Endothelial cell of umbilical vein (primary cell): Measurements from ENCODE around the gene HECW1. TPM values are rescaled to one million over a fixed set of nuclear protein-coding genes. Genes with fewer than 3 reads are reported as not detected.

Experiments used
- BruUV-seq: library from RNA; stranded (reverse); fragments of 400-500 nt; replicated peaks from 2 replicates; lab custom pipeline; 2021; lab: Mats Ljungman, UMichigan
- CTCF ChIA-PET: fragments of 300-600, 350-600 bp; sonication (Branson Sonifier 250); formaldehyde crosslinking; loops from one replicate; lab custom pipeline; 2021; ENCODE audit warnings: antibody characterized with exemption, inconsistent platforms; lab: Charles Lee
- POLR2A ChIA-PET: fragments of 300-600, 350-600 bp; sonication (Branson Sonifier 250); formaldehyde crosslinking; loops from one replicate; lab custom pipeline; 2021; ENCODE audit warnings: antibody characterized with exemption, inconsistent platforms; lab: Charles Lee
- DNase-seq: peaks from one replicate; pipeline ENCODE4 v3.0.0-alpha.2; 2011; ENCODE audit warnings: low read depth, low spot score
- FAIRE-seq: peaks from 2 replicates; lab custom pipeline; 2011; peaks lifted over from hg19 to GRCh38; lab: Jason Lieb, UNC
- H2AFZ ChIP-seq: 2 replicates; pipeline ENCODE4 v1.6.0; 2012; ENCODE audit warnings: low read depth, low read length, control low read depth, inconsistent platforms
- H3K27ac ChIP-seq: 2 replicates; pipeline ENCODE4 v1.5.1; 2011; ENCODE audit warnings: low read depth, mild to moderate bottlenecking, control low read depth, low read length, moderate library complexity; ENCODE audit not compliant: insufficient read depth
- H3K27me3 ChIP-seq, 2 experiments: 2 replicates each; pipeline versions ENCODE4 v1.6.0 to v1.6.1; 2011; ENCODE audit warnings: low read length in 2 of 2, mixed read lengths in 1 of 2; ENCODE audit not compliant: control insufficient read depth in 2 of 2, insufficient read depth in 2 of 2
- H3K36me3 ChIP-seq, 2 experiments: 2 replicates in 1 of 2; 3 replicates in 1 of 2; pipeline ENCODE4 v1.5.1; 2011; ENCODE audit warnings: low read length in 2 of 2, mild to moderate bottlenecking in 1 of 2, moderate library complexity in 1 of 2; ENCODE audit not compliant: control insufficient read depth in 2 of 2, insufficient read depth in 2 of 2; ENCODE audit errors: extremely low read depth in 1 of 2
- H3K4me1 ChIP-seq: 3 replicates; pipeline ENCODE4 v1.5.1; 2011; ENCODE audit warnings: mild to moderate bottlenecking, low read length; ENCODE audit not compliant: control insufficient read depth, insufficient read depth; ENCODE audit errors: extremely low read depth
- H3K4me2 ChIP-seq: 2 replicates; pipeline ENCODE4 v1.6.1; 2011; ENCODE audit warnings: low read length, control low read depth, mixed read lengths; ENCODE audit not compliant: insufficient read depth
- H3K4me3 ChIP-seq, 3 experiments: fragments of 200-600 bp in 1 of 3; sonication (generic), shearing (Covaris generic) in 1 of 3; replicated peaks in 1 of 3; 2 replicates each; pipeline ENCODE4 v1.5.1; 2011 to 2016; ENCODE audit warnings: control low read depth in 3 of 3, low read length in 3 of 3, mild to moderate bottlenecking in 2 of 3, inconsistent platforms in 1 of 3, low read depth in 1 of 3, moderate library complexity in 1 of 3; ENCODE audit not compliant: insufficient read depth in 1 of 3
- H3K79me2 ChIP-seq: 2 replicates; pipeline ENCODE4 v1.6.0; 2012; ENCODE audit warnings: low read length, inconsistent platforms; ENCODE audit not compliant: control insufficient read depth, insufficient read depth
- H3K9ac ChIP-seq: replicated peaks from 2 replicates; pipeline ENCODE3; 2011; ENCODE audit warnings: low read length, control low read depth; ENCODE audit not compliant: insufficient read depth; ENCODE audit errors: extremely low read depth
- H3K9me1 ChIP-seq: replicated peaks from 3 replicates; pipeline ENCODE4 v1.6.0; 2011; ENCODE audit warnings: mild to moderate bottlenecking, low read length; ENCODE audit not compliant: control insufficient read depth, insufficient read depth; ENCODE audit errors: extremely low read depth
- H3K9me3 ChIP-seq: replicated peaks from 2 replicates; pipeline ENCODE4 v1.5.1; 2012; ENCODE audit warnings: low read length, inconsistent platforms; ENCODE audit not compliant: control insufficient read depth, insufficient read depth
- H4K20me1 ChIP-seq: replicated peaks from 2 replicates; pipeline ENCODE3; 2011; ENCODE audit warnings: mild to moderate bottlenecking, low read length; ENCODE audit not compliant: control insufficient read depth, insufficient read depth; ENCODE audit errors: extremely low read depth
- EZH2 ChIP-seq: IDR thresholded peaks from 2 replicates; pipeline ENCODE4 v1.6.1; 2012; ENCODE audit warnings: borderline replicate concordance, low read depth, mild to moderate bottlenecking, moderate library complexity, low read length, inconsistent platforms; ENCODE audit not compliant: severe bottlenecking
- FOS ChIP-seq: IDR thresholded peaks from 2 replicates; pipeline ENCODE4 v1.6.1; 2011; ENCODE audit warnings: mild to moderate bottlenecking, low read length, moderate library complexity, borderline replicate concordance; ENCODE audit not compliant: insufficient read depth
- GATA2 ChIP-seq: IDR thresholded peaks from 2 replicates; pipeline ENCODE4 v1.7.0; 2011; ENCODE audit warnings: low read depth, mild to moderate bottlenecking, moderate library complexity, mixed read lengths, low read length; ENCODE audit not compliant: insufficient read length, insufficient read depth
- JUN ChIP-seq: IDR thresholded peaks from 2 replicates; pipeline ENCODE4 v1.6.1; 2011; ENCODE audit warnings: borderline replicate concordance, low read depth; ENCODE audit not compliant: insufficient read length, insufficient read depth
- MYC ChIP-seq: IDR thresholded peaks from one replicate; pipeline ENCODE4 v1.6.1; 2011; ENCODE audit warnings: mild to moderate bottlenecking, low read depth, low read length
- POLR2A ChIP-seq: IDR thresholded peaks from 2 replicates; pipeline ENCODE4 v1.6.1; 2012; ENCODE audit warnings: low read depth, mild to moderate bottlenecking, control low read depth, low read length
- POLR2AphosphoS5 ChIP-seq: IDR thresholded peaks from 2 replicates; pipeline ENCODE4 v1.6.1; 2012; ENCODE audit warnings: low read depth, mild to moderate bottlenecking, control low read depth, low read length, moderate library complexity; ENCODE audit not compliant: insufficient read depth
- dilution Hi-C: fragments of 300-500 bp; cut with MboI; formaldehyde crosslinking; loops from one replicate; pipeline ENCODE4 v1.15.0; 2019; ENCODE audit warnings: low sequenced_read_pairs; ENCODE audit not compliant: extremely low pct_ligation_motif_present
- intact Hi-C: fragments of 100-400 bp; cut with micrococcal nuclease; formaldehyde crosslinking; loops from one replicate; pipeline ENCODE4 v1.10.0; 2022
- polyA plus RNA-seq, 4 experiments: library from polyadenylated mRNA; depleted of rRNA in 3 of 4; stranded (reverse) in 3 of 4; unstranded in 1 of 4; fragments of >200 nt; gene quantifications; 2 replicates each; pipeline versions ENCODE4 v1.2.1 to v1.2.3, GENCODE V29; 2011 to 2012; ENCODE audit warnings: missing spikeins in 1 of 4
- total RNA-seq: library from RNA; stranded (reverse); gene quantifications from 2 replicates; pipeline ENCODE4 v1.2.3, GENCODE V29; 2021
- TF ChIP-seq, protein P1 (sequence below): IDR thresholded peaks from 2 replicates; pipeline ENCODE4 v1.6.1; 2011; ENCODE audit not compliant: insufficient read depth, insufficient read length

Gene HECW1
- total and polyA plus RNA-seq, 2 donors (not counting 3 experiments of a cell fraction or from before 2014, with no cell fraction given): not detected

DNA sequence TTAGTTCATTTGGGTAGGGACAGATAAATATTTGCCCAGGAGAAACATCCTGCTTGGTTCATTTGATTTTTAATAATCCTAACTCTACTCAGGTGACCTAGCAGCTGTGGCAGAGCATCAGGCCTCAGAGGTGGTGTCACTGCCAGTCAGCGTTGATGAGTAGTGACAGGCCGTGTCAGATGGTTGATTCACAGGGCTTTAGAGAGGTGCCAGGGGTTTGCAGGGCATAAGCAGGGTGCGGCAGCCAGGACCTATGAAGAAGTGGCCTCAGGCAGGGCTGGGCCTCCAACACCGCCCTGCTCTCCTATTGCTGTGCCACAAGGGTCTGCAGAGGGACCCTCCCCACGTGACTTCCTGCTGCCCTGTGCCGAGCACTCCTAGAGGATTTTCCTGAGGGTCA is 128.1 kb downstream of the HECW1 start:
- no peaks in the 10 kb centered on the region for H3K79me2 ChIP-seq
- no peaks in the 10 kb centered on the region for H3K9me1 ChIP-seq
- no peak overlapping the region for H3K4me2 ChIP-seq
- H3K36me3 ChIP-seq: no peaks in the 10 kb centered on the region
- CTCF ChIA-PET: interaction anchor here (1.1 to 1.9 kb wide), 2 partner anchors 13 to 21 kb away, joined by 3 to 5 read pairs; no protein-coding TSS in a partner anchor
- no peak overlapping the region for H3K27ac ChIP-seq
- TF ChIP-seq EZH2 (no peak), JUN (no peak), MYC (no peak), POLR2AphosphoS5 (no peak), POLR2A (no peak), GATA2 (no peak), FOS (no peak)
- TF ChIP-seq, protein P1, sequence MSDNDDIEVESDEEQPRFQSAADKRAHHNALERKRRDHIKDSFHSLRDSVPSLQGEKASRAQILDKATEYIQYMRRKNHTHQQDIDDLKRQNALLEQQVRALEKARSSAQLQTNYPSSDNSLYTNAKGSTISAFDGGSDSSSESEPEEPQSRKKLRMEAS: no peak
- intact Hi-C loops: no loop called here
- no TSS peak for BruUV-seq
- POLR2A ChIA-PET: no interaction called here
- no peak overlapping the region for H2AFZ ChIP-seq
- H3K9me3 ChIP-seq: no peaks in the 10 kb centered on the region
- no peak overlapping the region for H3K4me3 ChIP-seq
- H4K20me1 ChIP-seq: no peaks in the 10 kb centered on the region
- no peak for FAIRE-seq
- H3K4me1 ChIP-seq: no peaks in the 10 kb centered on the region
- dilution Hi-C loops: no loop called here
- no peak for DNase-seq
- peaks cover 0 to 3% of the 10 kb centered on the region in 2 experiments for H3K27me3 ChIP-seq
- no peak overlapping the region for H3K9ac ChIP-seq
